ENCODE results near the gene GEMIN2. TPM values are rescaled to one million over a fixed set of nuclear protein-coding genes. Genes with fewer than 3 reads are reported as not detected.
"Not testable (repeated sequence)": the region's sequence is repeated elsewhere in the genome, so short reads cannot be mapped to it uniquely, and the experiment has no call there.

The GEMIN2 gene
- polyA plus RNA-seq, 3 donors: 6.1 to 11.8 (median 10.2) TPM

- Mint-ChIP-seq H3K27me3 (ENCODE audit: low read depth in 3 of 3) (peaks cover 0 to 3% (median 0%) of the 10 kb centered on the region in 3 donors), H3K27ac (peak overlapping the region in 1 of 7 donors; percentile 36), H3K36me3 (peaks cover 51 to 79% of the 10 kb centered on the region in 2 donors), H3K4me3 (no peak overlapping the region), H3K4me1 (peaks cover 3% of the 10 kb centered on the region), H3K9me3 (peaks cover 0 to 1% (median 0%) of the 10 kb centered on the region in 7 donors)
- Histone ChIP-seq H3K9ac (ENCODE audit: insufficient read depth, low read length, poor library complexity, severe bottlenecking) (no peak overlapping the region), H3K4me3 (replicated peaks in 1 of 3; ENCODE audit: low read depth in 2 of 3, low read length in 3 of 3) (no peak overlapping the region), H3K79me2 (ENCODE audit: insufficient read depth, low read length) (peaks cover 25% of the 10 kb centered on the region), H3K36me3 (replicated peaks in 1 of 2; ENCODE audit: control insufficient read depth in 1 of 2, insufficient read depth in 2 of 2, low read length in 2 of 2) (peaks cover 69 to 95% of the 10 kb centered on the region in 2 donors), H3K27ac (ENCODE audit: low read depth in 1 of 2, low read length in 2 of 2) (no peak overlapping the region), H3K4me1 (ENCODE audit: control insufficient read depth in 1 of 2, insufficient read depth in 2 of 2, low read length in 2 of 2) (no peaks in the 10 kb centered on the region), H3K27me3 (ENCODE audit: control insufficient read depth in 2 of 2, insufficient read depth in 2 of 2, low read length in 2 of 2) (no peaks in the 10 kb centered on the region), H3K4me2 (replicated peaks; ENCODE audit: extremely low read depth, low read length, poor library complexity, severe bottlenecking) (no peak overlapping the region), H3K9me3 (replicated peaks in 1 of 2; ENCODE audit: control insufficient read depth in 1 of 2, insufficient read depth in 1 of 2, low read length in 2 of 2) (no peaks in the 10 kb centered on the region), H2AFZ (ENCODE audit: insufficient read depth, low read depth, low read length, poor library complexity, severe bottlenecking) (no peak overlapping the region), H4K20me1 (ENCODE audit: insufficient read depth, low read length) (peaks cover 22% of the 10 kb centered on the region)
- intact Hi-C loops (cut with micrococcal nuclease): no loop called here
- DNase-seq: no peak
- TF ChIP-seq CTCF (IDR thresholded peaks at IDR 0.05): no peak
- WGBS (ENCODE audit: insufficient coverage): no CpG with 5 or more reads among the region's 6 CpGs
Measured at GRCh38 chr14:39158222-39158858, 44.2 kb downstream of the GEMIN2 start.

GRCh38 chr14:39160494-39160893 lies 46.4 kb downstream of the GEMIN2 start:
- no peak overlapping the region for H3K27ac ChIP-seq (ENCODE audit: low read depth in 1 of 2, low read length in 2 of 2)
- H3K27me3 ChIP-seq (ENCODE audit: control insufficient read depth in 2 of 2, insufficient read depth in 2 of 2, low read length in 2 of 2): no peaks in the 10 kb centered on the region
- H2AFZ ChIP-seq (ENCODE audit: insufficient read depth, low read depth, low read length, poor library complexity, severe bottlenecking): no peak overlapping the region
- H3K4me3 ChIP-seq (replicated peaks in 1 of 3; ENCODE audit: low read depth in 2 of 3, low read length in 3 of 3): no peak overlapping the region
- H3K9me3 Mint-ChIP-seq: peaks cover 0 to 1% (median 0%) of the 10 kb centered on the region in 7 donors
- no peak overlapping the region for H3K4me2 ChIP-seq (replicated peaks; ENCODE audit: extremely low read depth, low read length, poor library complexity, severe bottlenecking)
- peaks cover 0 to 5% (median 0%) of the 10 kb centered on the region in 3 donors for H3K27me3 Mint-ChIP-seq (ENCODE audit: low read depth in 3 of 3)
- H3K36me3 Mint-ChIP-seq: peaks cover 45 to 75% of the 10 kb centered on the region in 2 donors
- no peaks in the 10 kb centered on the region for H3K9me3 ChIP-seq (replicated peaks in 1 of 2; ENCODE audit: control insufficient read depth in 1 of 2, insufficient read depth in 1 of 2, low read length in 2 of 2)
- no CpG with 5 or more reads among the region's 1 CpG for WGBS (ENCODE audit: insufficient coverage)
- peaks cover 3% of the 10 kb centered on the region for H3K4me1 Mint-ChIP-seq
- no peak for TF ChIP-seq CTCF (IDR thresholded peaks at IDR 0.05)
- intact Hi-C loops (cut with micrococcal nuclease): no loop called here
- H4K20me1 ChIP-seq (ENCODE audit: insufficient read depth, low read length): peaks cover 22% of the 10 kb centered on the region
- H3K79me2 ChIP-seq (ENCODE audit: insufficient read depth, low read length): peaks cover 44% of the 10 kb centered on the region
- H3K4me1 ChIP-seq (ENCODE audit: control insufficient read depth in 1 of 2, insufficient read depth in 2 of 2, low read length in 2 of 2): no peaks in the 10 kb centered on the region
- H3K27ac Mint-ChIP-seq: peak overlapping the region in 2 of 7 donors; percentile 61 to 76
- no peak for DNase-seq
- no peak overlapping the region for H3K9ac ChIP-seq (ENCODE audit: insufficient read depth, low read length, poor library complexity, severe bottlenecking)
- peaks cover 59 to 100% of the 10 kb centered on the region in 2 donors for H3K36me3 ChIP-seq (replicated peaks in 1 of 2; ENCODE audit: control insufficient read depth in 1 of 2, insufficient read depth in 2 of 2, low read length in 2 of 2)
- H3K4me3 Mint-ChIP-seq: no peak overlapping the region

DNA sequence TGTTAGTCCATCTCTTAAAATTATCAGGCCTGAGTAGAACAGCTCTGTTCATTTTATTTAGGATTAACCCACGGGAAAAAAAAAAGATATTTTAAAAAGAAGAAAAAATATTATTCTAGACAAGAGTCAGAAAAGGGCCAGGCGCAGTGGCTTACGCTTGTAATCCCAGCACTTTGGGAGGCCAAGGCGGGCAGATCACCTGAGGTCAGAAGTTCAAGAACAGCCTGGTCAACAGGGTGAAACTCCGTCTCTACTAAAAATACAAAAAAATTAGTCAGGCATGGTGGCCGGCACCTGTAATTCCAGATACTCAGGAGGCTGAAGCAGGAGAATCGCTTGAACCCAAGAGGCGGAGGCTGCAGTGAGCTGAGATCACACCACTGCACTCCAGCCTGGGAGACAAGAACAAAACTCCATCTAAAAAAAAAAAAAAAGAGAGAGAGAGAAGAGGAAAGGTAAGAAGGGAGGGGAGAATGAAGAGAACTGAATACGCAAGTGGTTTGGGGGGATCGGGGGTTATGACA lies 53.7 kb downstream of the GEMIN2 start:
- peaks cover 64% of the 10 kb centered on the region for H3K79me2 ChIP-seq (ENCODE audit: insufficient read depth, low read length)
- H3K9ac ChIP-seq (ENCODE audit: insufficient read depth, low read length, poor library complexity, severe bottlenecking); H3K9me3 Mint-ChIP-seq; H3K4me3 Mint-ChIP-seq; H3K27me3 Mint-ChIP-seq (ENCODE audit: low read depth in 3 of 3); H3K27ac ChIP-seq (ENCODE audit: low read depth in 1 of 2, low read length in 2 of 2); H3K9me3 ChIP-seq (replicated peaks in 1 of 2; ENCODE audit: control insufficient read depth in 1 of 2, insufficient read depth in 1 of 2, low read length in 2 of 2); H3K27me3 ChIP-seq (ENCODE audit: control insufficient read depth in 2 of 2, insufficient read depth in 2 of 2, low read length in 2 of 2); H3K4me2 ChIP-seq (replicated peaks; ENCODE audit: extremely low read depth, low read length, poor library complexity, severe bottlenecking); H3K4me3 ChIP-seq (replicated peaks in 1 of 3; ENCODE audit: low read depth in 2 of 3, low read length in 3 of 3); H4K20me1 ChIP-seq (ENCODE audit: insufficient read depth, low read length); H2AFZ ChIP-seq (ENCODE audit: insufficient read depth, low read depth, low read length, poor library complexity, severe bottlenecking); DNase-seq; intact Hi-C loops (cut with micrococcal nuclease): not testable (repeated sequence)
- Mint-ChIP-seq H3K36me3 (peaks cover 17 to 34% of the 10 kb centered on the region in 2 donors), H3K4me1 (peaks cover 24% of the 10 kb centered on the region), H3K27ac (peak overlapping the region in 2 of 7 donors; percentile 35 to 39)
- peaks cover 7 to 38% of the 10 kb centered on the region in 2 donors for H3K36me3 ChIP-seq (replicated peaks in 1 of 2; ENCODE audit: control insufficient read depth in 1 of 2, insufficient read depth in 2 of 2, low read length in 2 of 2)
- WGBS (ENCODE audit: insufficient coverage): 100% methylated on average over 2 of the region's 10 CpGs
- peaks cover 16 to 23% of the 10 kb centered on the region in 2 donors for H3K4me1 ChIP-seq (ENCODE audit: control insufficient read depth in 1 of 2, insufficient read depth in 2 of 2, low read length in 2 of 2)

Data from CD14-positive monocyte (primary cell).